ENCODE measurements around the gene CCK. TPM values are rescaled to one million over a fixed set of nuclear protein-coding genes. Genes with fewer than 3 reads are reported as not detected.

CCK gene
- polyA plus RNA-seq, 2 of the 4 experiments (the other 2 are of a cell fraction), result 0.16 to 0.36 TPM

GRCh38 chr3:42225486-42226363 is 40.3 kb downstream of the CCK start:
- Histone ChIP-seq H3K4me3 (no peak overlapping the region), H3K4me1 (0 out of 3 replicates have a peak, but pooled peaks cover 3% of the 10 kb centered on the region), H3K27ac (no peak overlapping the region), H3K9me3 (no peaks in the 10 kb centered on the region), H3K4me2 (no peak overlapping the region)
- TF ChIP-seq ZFP36 (IDR thresholded peaks at IDR 0.05; ENCODE audit: borderline replicate concordance, partially characterized antibody), result no peak
- TF ChIP-seq JUNB (IDR thresholded peaks at IDR 0.05), result no peak
- no peak for TF ChIP-seq NFE2L2 (conservative IDR thresholded peaks at IDR 0.05; ENCODE audit: low read length)
- TF ChIP-seq MAX (IDR thresholded peaks at IDR 0.05), result no peak
- no peak for TF ChIP-seq GATA3 (IDR thresholded peaks at IDR 0.05; ENCODE audit: borderline replicate concordance)
- no peak for TF ChIP-seq FOXS1 (CRISPR knock-in tag; IDR thresholded peaks at IDR 0.05)
- no peak for TF ChIP-seq ESRRA (IDR thresholded peaks at IDR 0.05; ENCODE audit: borderline replicate concordance, low read length)
- no peak for TF ChIP-seq BHLHE40 (IDR thresholded peaks at IDR 0.05; ENCODE audit: low read depth, low read length)
- TF ChIP-seq E2F6 (IDR thresholded peaks at IDR 0.05; ENCODE audit: borderline replicate concordance, low read depth), result no peak
- TF ChIP-seq KDM1A (IDR thresholded peaks at IDR 0.05; ENCODE audit: low read depth), result no peak
- TF ChIP-seq POLR2AphosphoS2 (conservative IDR thresholded peaks at IDR 0.05; ENCODE audit: low read length), result no peak
- no peak for TF ChIP-seq HOXA7 (CRISPR knock-in tag; IDR thresholded peaks at IDR 0.05)
- TF ChIP-seq CBX8 (IDR thresholded peaks at IDR 0.05), result no peak
- ChIA-PET CTCF (no interaction called here), POLR2A (no interaction called here)
- DNase-seq (ENCODE audit: low read depth in 1 of 2, low spot score in 1 of 2), result no peak
- 63% methylated on average over 4 of the region's 5 CpGs for WGBS (ENCODE audit: missing lambda C conversion rate)
- no peak for FAIRE-seq
- ATAC-seq, result no peak

- Histone ChIP-seq H3K4me2 (no peak overlapping the region), H3K9me3 (no peaks in the 10 kb centered on the region), H3K4me3 (no peak overlapping the region), H3K27ac (no peak overlapping the region), H3K4me1 (0 out of 3 replicates have a peak, but pooled peaks cover 3% of the 10 kb centered on the region)
- DNase-seq (ENCODE audit: low read depth in 1 of 2, low spot score in 1 of 2), result no peak
- POLR2A ChIA-PET, result no interaction called here
- WGBS (ENCODE audit: missing lambda C conversion rate), result 76% methylated on average over 12 of the region's 12 CpGs
- CTCF ChIA-PET, result no interaction called here
- TF ChIP-seq GATA3 (IDR thresholded peaks at IDR 0.05; ENCODE audit: borderline replicate concordance), result no peak
- TF ChIP-seq FOSB (CRISPR knock-in tag; IDR thresholded peaks at IDR 0.05), result no peak
- no peak for TF ChIP-seq HOXB5 (CRISPR knock-in tag; IDR thresholded peaks at IDR 0.05)
- TF ChIP-seq ELK1 (IDR thresholded peaks at IDR 0.05; ENCODE audit: low read depth, low read length), result no peak
- TF ChIP-seq ZC3H11A (IDR thresholded peaks at IDR 0.05), result no peak
- no peak for TF ChIP-seq HEYL (CRISPR knock-in tag; IDR thresholded peaks at IDR 0.05)
- no peak for TF ChIP-seq NR3C1 (IDR thresholded peaks at IDR 0.05)
- no peak for TF ChIP-seq PBX3 (IDR thresholded peaks at IDR 0.05)
- TF ChIP-seq KDM1A (IDR thresholded peaks at IDR 0.05; ENCODE audit: low read depth), result no peak
- no peak for TF ChIP-seq SMC3 (IDR thresholded peaks at IDR 0.05)
- TF ChIP-seq BHLHE40 (IDR thresholded peaks at IDR 0.05; ENCODE audit: low read depth, low read length), result no peak
- no peak for TF ChIP-seq FOXS1 (CRISPR knock-in tag; IDR thresholded peaks at IDR 0.05)
- TF ChIP-seq MAZ (IDR thresholded peaks at IDR 0.05; ENCODE audit: borderline replicate concordance, low read depth, low read length), result no peak
- no peak for TF ChIP-seq ZSCAN20 (CRISPR knock-in tag; IDR thresholded peaks at IDR 0.05)
- ATAC-seq, result no peak
- no peak for FAIRE-seq
These were observed 41.1 kb downstream of the CCK start for GRCh38 chr3:42224658-42225421.

All from A549 (cell line).